Sigmoid colon (tissue), 4 donors: Measurements from ENCODE around the gene BMPER.

Source experiments
- EP300 ChIP-seq, 4 donors: sonication (generic); formaldehyde crosslinking; IDR thresholded peaks; one replicate each; pipeline ENCODE4 v1.6.1; 2017; ENCODE audit warnings: antibody characterized with exemption in 4 of 4
- POLR2A ChIP-seq, 2 donors: fragments of 450-650 bp; IDR thresholded peaks; one replicate each; pipeline ENCODE4 v1.6.1; 2016; ENCODE audit warnings: antibody characterized with exemption in 2 of 2, mild to moderate bottlenecking in 2 of 2, moderate library complexity in 2 of 2
- POLR2AphosphoS5 ChIP-seq, 4 donors: sonication (generic); formaldehyde crosslinking; IDR thresholded peaks; one replicate each; pipeline ENCODE4 v1.6.1; 2017; ENCODE audit warnings: antibody characterized with exemption in 4 of 4
- TF ChIP-seq, protein P1 (sequence below), 4 experiments: fragments of 450-650 bp in 3 of 4; fragments of 200-600 bp in 1 of 4; IDR thresholded peaks; one replicate each; pipeline ENCODE4 v1.5.1; 2016 to 2019; ENCODE audit warnings: antibody characterized with exemption in 4 of 4, mild to moderate bottlenecking in 3 of 4, moderate library complexity in 2 of 4

DNA sequence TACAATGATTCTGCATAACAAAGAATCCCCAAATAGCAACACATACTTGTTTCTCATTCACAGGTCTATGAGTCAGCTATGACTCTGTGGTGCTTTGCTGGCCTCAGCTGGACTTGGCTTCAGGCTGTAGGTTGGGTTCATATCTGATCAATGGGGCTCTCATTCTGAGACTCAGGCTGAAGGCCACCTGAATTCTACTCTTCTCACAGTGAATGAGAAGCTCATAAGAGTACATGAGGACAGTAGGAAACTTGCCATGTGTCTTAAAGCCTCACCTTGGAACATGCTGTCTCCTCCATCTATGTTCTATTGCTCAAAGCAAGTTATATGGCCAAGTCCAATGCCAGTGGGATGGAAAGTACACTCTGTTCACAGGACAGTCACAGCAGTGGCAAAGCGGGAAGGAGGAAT is 292.9 kb downstream of the BMPER start:
- TF ChIP-seq, protein P1, sequence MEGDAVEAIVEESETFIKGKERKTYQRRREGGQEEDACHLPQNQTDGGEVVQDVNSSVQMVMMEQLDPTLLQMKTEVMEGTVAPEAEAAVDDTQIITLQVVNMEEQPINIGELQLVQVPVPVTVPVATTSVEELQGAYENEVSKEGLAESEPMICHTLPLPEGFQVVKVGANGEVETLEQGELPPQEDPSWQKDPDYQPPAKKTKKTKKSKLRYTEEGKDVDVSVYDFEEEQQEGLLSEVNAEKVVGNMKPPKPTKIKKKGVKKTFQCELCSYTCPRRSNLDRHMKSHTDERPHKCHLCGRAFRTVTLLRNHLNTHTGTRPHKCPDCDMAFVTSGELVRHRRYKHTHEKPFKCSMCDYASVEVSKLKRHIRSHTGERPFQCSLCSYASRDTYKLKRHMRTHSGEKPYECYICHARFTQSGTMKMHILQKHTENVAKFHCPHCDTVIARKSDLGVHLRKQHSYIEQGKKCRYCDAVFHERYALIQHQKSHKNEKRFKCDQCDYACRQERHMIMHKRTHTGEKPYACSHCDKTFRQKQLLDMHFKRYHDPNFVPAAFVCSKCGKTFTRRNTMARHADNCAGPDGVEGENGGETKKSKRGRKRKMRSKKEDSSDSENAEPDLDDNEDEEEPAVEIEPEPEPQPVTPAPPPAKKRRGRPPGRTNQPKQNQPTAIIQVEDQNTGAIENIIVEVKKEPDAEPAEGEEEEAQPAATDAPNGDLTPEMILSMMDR (IDR thresholded peaks at IDR 0.05): no peak
- TF ChIP-seq POLR2A (IDR thresholded peaks at IDR 0.05) (no peak), EP300 (IDR thresholded peaks at IDR 0.05) (no peak), POLR2AphosphoS5 (IDR thresholded peaks at IDR 0.05) (no peak)
